ENCODE measurements around the gene ANKRD13C.

GRCh38 chr1:70392626-70393025 is 38.1 kb upstream of the ANKRD13C start:
- TF ChIP-seq ARNT (IDR thresholded peaks at IDR 0.05) (no peak), L3MBTL2 (conservative IDR thresholded peaks at IDR 0.05) (no peak), FOXM1 (IDR thresholded peaks at IDR 0.05; ENCODE audit: borderline replicate concordance) (no peak), FOXA1 (IDR thresholded peaks at IDR 0.05) (no peak), LEF1 (IDR thresholded peaks at IDR 0.05; ENCODE audit: borderline replicate concordance) (no peak), BHLHE40 (IDR thresholded peaks at IDR 0.05; ENCODE audit: borderline replicate concordance) (no peak)

Measured in HEK293T (cell line).